ENCODE results near the gene CACFD1.

The CACFD1 gene

GRCh38 chr9:133423216-133423615 is 36.6 kb upstream of the CACFD1 start:
- DNase-seq (ENCODE audit: low spot score) = no peak
- TF ChIP-seq CTCF (IDR thresholded peaks at IDR 0.05) = no peak
- H3K4me3 ChIP-seq = no peak overlapping the region
- no peak overlapping the region for H3K27ac ChIP-seq

GRCh38 chr9:133424187-133424586 is 35.6 kb upstream of the CACFD1 start:
- Histone ChIP-seq H3K4me3 (no peak overlapping the region), H3K27ac (no peak overlapping the region)
- no peak for TF ChIP-seq CTCF (IDR thresholded peaks at IDR 0.05)
- DNase-seq (ENCODE audit: low spot score) = no peak

GRCh38 chr9:133425049-133425632 is 34.6 kb upstream of the CACFD1 start:
- H3K4me3 ChIP-seq = no peak overlapping the region
- TF ChIP-seq CTCF (IDR thresholded peaks at IDR 0.05) = no peak
- no peak overlapping the region for H3K27ac ChIP-seq
- DNase-seq (ENCODE audit: low spot score) = no peak

GRCh38 chr9:133426011-133426410 is 33.8 kb upstream of the CACFD1 start:
- Histone ChIP-seq H3K4me3 (no peak overlapping the region), H3K27ac (no peak overlapping the region)
- TF ChIP-seq CTCF (IDR thresholded peaks at IDR 0.05) = no peak
- DNase-seq (ENCODE audit: low spot score) = no peak

GRCh38 chr9:133427658-133428348 is 32.0 kb upstream of the CACFD1 start:
- H3K4me3 ChIP-seq = peak overlapping the region; percentile 72

GRCh38 chr9:133428617-133429101 is 31.1 kb upstream of the CACFD1 start:
- Histone ChIP-seq H3K27ac (no peak overlapping the region), H3K4me3 (peak overlapping the region; percentile 72)
- no peak for DNase-seq (ENCODE audit: low spot score)
- no peak for TF ChIP-seq CTCF (IDR thresholded peaks at IDR 0.05)

More at GRCh38 chr9:133427658-133428348, 32.0 kb upstream of the CACFD1 start:
- no peak overlapping the region for H3K27ac ChIP-seq
- no peak for TF ChIP-seq CTCF (IDR thresholded peaks at IDR 0.05)
- no peak for DNase-seq (ENCODE audit: low spot score)

- Histone ChIP-seq H3K27ac (no peak overlapping the region), H3K4me3 (peak overlapping the region; percentile 72)
- DNase-seq (ENCODE audit: low spot score) = no peak
- TF ChIP-seq CTCF (IDR thresholded peaks at IDR 0.05) = no peak
Measured at GRCh38 chr9:133429214-133429613, 30.6 kb upstream of the CACFD1 start.

Measured in coronary artery (tissue), 2 donors.